Nephron progenitor cell (in vitro differentiated cells): ENCODE data around the gene RNF175.
A peak's percentile ranks its signal among the peaks of the same experiment; 100 is the strongest.

Experiments used
- DNase-seq: peaks from one replicate; pipeline ENCODE4 v3.0.0; 2021
- H3K27ac Mint-ChIP-seq: 2 replicates; pipeline ENCODE4 v1.8.0; 2021; ENCODE audit warnings: mild to moderate bottlenecking, moderate library complexity, mixed read lengths
- H3K27me3 Mint-ChIP-seq: 2 replicates; pipeline ENCODE4 v1.8.0; 2021; ENCODE audit warnings: mild to moderate bottlenecking, low read depth, mixed read lengths; ENCODE audit not compliant: poor library complexity
- H3K36me3 Mint-ChIP-seq: 2 replicates; pipeline ENCODE4 v1.8.0; 2021; ENCODE audit warnings: low read depth, mixed read lengths
- H3K4me1 Mint-ChIP-seq: 2 replicates; pipeline ENCODE4 v1.8.0; 2021; ENCODE audit warnings: mixed read lengths
- H3K4me3 Mint-ChIP-seq: 2 replicates; pipeline ENCODE4 v1.8.0; 2021; ENCODE audit warnings: mild to moderate bottlenecking, moderate library complexity, mixed read lengths
- H3K9me3 Mint-ChIP-seq: 2 replicates; pipeline ENCODE4 v1.8.0; 2021; ENCODE audit warnings: mild to moderate bottlenecking, moderate library complexity, mixed read lengths
- CTCF ChIP-seq: fragments of 200-600 bp; sonication (generic); IDR thresholded peaks from 2 replicates; pipeline ENCODE4 v1.5.0; 2021; ENCODE audit warnings: antibody characterized with exemption

RNF175 gene

DNA sequence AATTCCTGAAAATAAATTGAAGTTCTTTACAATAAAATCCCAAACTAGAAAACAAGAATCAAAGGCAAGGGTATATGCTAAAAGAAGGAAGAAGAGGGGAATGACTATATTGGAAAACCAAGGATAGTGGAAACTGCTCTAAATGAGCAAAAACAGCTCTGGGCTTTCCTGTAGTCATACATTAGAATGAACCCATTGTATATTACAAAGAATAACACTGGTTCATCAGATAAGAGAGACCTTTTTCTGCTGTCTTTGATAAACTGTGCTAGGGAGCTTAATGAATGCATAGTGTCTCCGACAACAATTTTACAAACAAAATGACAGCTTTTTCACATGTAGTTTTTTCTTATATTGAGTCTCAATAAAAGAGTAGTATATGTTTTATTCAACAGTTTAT is 49.1 kb downstream of the RNF175 start:
- H3K27me3 Mint-ChIP-seq: peaks cover 21% of the 10 kb centered on the region
- no peak for DNase-seq
- H3K36me3 Mint-ChIP-seq: no peaks in the 10 kb centered on the region
- no peak overlapping the region for H3K27ac Mint-ChIP-seq
- TF ChIP-seq CTCF: no peak
- H3K9me3 Mint-ChIP-seq: no peaks in the 10 kb centered on the region
- no peaks in the 10 kb centered on the region for H3K4me1 Mint-ChIP-seq
- H3K4me3 Mint-ChIP-seq: no peak overlapping the region

DNA sequence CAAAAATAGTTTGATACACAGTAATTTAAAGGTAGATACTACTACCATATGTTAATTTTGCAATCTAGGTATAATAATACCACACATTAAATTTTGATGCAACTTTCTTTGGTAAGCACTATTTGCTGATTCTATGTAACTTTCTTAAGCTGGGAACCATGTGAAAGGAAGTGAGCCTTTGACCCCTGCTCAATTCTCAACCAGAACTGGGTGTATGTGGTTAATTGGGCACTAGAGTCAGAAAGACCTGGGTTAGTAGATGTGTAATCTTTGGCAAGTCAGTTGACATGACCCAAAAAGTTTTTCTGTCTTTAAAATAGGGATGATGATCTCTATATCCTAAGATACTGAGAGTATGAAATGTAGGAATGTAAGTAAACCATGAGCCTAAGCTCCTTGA is 53.3 kb downstream of the RNF175 start:
- H3K27me3 Mint-ChIP-seq: peaks cover 20% of the 10 kb centered on the region
- H3K4me1 Mint-ChIP-seq: no peaks in the 10 kb centered on the region
- DNase-seq: no peak
- no peak overlapping the region for H3K27ac Mint-ChIP-seq
- no peaks in the 10 kb centered on the region for H3K9me3 Mint-ChIP-seq
- no peak overlapping the region for H3K4me3 Mint-ChIP-seq
- no peaks in the 10 kb centered on the region for H3K36me3 Mint-ChIP-seq
- TF ChIP-seq CTCF: no peak

GRCh38 chr4:153705743-153706468 is 53.9 kb downstream of the RNF175 start:
- no peak for DNase-seq
- Mint-ChIP-seq H3K9me3 (no peaks in the 10 kb centered on the region), H3K36me3 (no peaks in the 10 kb centered on the region), H3K27ac (no peak overlapping the region), H3K4me1 (no peaks in the 10 kb centered on the region), H3K27me3 (peaks cover 25% of the 10 kb centered on the region), H3K4me3 (no peak overlapping the region)
- TF ChIP-seq CTCF: no peak

DNA sequence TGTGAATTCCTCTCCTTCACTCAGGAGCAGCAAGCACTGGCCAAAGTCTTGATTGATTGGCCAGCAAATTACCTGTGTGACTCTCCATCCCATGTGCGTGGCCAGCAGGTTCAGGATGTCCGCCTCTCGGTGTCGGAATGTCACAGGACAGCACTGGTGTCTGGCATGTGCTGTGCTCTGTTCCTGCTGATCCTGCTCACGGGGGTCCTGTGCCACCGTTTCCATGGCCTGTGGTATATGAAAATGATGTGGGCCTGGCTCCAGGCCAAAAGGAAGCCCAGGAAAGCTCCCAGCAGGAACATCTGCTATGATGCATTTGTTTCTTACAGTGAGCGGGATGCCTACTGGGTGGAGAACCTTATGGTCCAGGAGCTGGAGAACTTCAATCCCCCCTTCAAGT is 55.3 kb downstream of the RNF175 start:
- no peak for TF ChIP-seq CTCF
- no peaks in the 10 kb centered on the region for H3K36me3 Mint-ChIP-seq
- no peak for DNase-seq
- no peak overlapping the region for H3K27ac Mint-ChIP-seq
- no peaks in the 10 kb centered on the region for H3K4me1 Mint-ChIP-seq
- no peaks in the 10 kb centered on the region for H3K9me3 Mint-ChIP-seq
- H3K27me3 Mint-ChIP-seq: peaks cover 29% of the 10 kb centered on the region
- no peak overlapping the region for H3K4me3 Mint-ChIP-seq

DNA sequence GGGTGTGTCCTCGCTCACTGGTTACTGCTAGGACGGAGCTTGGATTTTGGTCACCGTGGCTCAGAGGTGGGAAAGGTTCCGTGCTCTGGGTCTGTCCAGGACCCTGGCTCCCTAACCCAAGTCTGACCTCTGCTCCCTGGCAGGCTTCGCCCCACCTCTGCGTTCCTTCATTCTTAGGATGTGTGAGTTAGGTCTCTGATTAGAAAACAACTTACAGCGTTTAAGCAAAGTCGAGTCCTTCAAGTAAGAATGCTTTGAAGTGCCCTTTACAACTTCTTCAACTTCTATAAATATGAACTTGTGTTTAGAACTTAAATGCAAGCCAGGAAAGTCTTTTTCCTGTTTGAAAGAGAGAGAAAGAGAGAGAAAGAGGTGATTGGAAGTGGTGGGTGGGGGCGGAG is 74.9 kb downstream of the RNF175 start:
- no peak for DNase-seq
- peaks cover 50% of the 10 kb centered on the region for H3K27me3 Mint-ChIP-seq
- peaks cover 5% of the 10 kb centered on the region for H3K36me3 Mint-ChIP-seq
- peaks cover 6% of the 10 kb centered on the region for H3K4me1 Mint-ChIP-seq
- peak overlapping the region; percentile 83 for H3K4me3 Mint-ChIP-seq
- H3K27ac Mint-ChIP-seq: no peak overlapping the region
- H3K9me3 Mint-ChIP-seq: peaks cover 58% of the 10 kb centered on the region
- TF ChIP-seq CTCF: no peak
